GDM1 (cell line): Measurements from ENCODE around the gene CDC42SE2.
A peak's percentile ranks its signal among the peaks of the same experiment; 100 is the strongest.

Experiments
- DNase-seq: peaks from one replicate; lab custom pipeline; 2025; lab: John Stamatoyannopoulos, UW

Gene CDC42SE2, protein sequence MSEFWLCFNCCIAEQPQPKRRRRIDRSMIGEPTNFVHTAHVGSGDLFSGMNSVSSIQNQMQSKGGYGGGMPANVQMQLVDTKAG

DNA sequence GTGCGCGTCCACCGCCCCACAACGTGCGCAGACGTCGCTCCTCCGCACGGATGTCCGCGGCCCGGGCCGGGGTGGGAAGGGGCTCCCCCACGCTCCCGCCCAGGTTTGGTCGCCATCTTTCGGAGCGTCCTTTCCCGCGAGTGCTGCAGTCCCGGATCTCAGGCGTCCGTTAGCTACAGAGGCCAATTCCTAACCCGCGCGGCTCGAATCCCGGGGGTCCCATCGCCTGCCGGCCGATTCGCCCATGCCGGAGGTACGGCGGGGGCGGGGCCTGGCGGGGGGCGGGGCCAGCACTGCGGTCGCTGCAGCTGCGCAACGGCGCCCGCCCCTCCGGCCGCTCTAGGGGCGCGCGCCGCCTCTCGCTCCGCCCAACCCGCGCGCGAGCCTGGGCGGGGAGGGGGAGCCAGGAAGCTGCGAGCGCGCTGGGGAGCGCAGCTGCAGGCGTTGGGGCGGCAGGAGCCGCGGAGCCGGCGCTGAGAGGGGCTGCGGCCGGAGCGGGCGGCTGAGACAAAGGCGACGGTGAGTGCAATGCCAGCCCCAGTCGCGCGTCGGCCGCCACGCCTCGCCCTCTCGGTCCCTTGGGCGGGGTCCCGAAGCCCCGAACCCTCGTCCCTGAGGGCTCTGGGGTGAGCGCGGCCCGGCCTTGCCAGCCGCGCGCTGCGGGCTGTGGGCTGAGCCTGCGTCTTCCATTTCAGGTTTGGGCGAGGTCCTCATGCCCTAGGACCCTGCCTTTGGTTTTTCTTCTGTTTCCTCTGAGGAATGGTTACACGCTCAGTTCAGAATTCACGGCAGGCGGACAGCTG is at the start of gene CDC42SE2:
CDC42SE2 (plus strand) TSS at position 406 of the 803 bp plus-strand sequence. CDS start 95,441 bp downstream, outside the sequence.
- peak; percentile 91 for DNase-seq

DNA sequence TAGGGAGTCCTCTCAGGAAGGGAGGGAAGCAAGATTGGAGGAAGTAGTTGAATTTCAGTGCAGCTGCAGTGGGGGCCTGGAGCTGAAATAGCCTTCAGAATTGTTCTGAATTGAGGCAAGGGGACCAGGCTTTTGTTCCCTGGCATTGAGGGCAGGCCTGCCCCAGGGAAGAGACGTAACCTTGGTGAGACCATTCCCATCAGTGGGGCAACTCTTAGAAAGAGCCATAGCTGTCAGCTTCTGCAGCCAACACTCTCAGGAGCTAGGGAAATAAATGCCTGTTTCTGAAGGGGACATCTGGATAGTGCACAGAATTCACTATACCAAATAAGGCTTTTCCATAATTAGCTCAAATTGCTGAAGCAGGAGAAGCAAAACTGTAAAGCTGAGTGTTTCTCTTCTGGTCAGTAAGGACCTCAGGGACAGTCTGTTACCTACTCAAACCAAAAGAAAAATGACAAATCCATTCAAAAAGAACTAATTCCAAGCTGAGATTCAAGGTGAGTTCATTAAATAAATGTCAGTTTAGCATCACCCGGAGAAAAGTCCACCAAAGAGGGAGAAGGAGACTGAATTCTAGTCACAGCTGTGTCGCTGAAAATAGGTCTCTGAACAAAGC is 49.1 kb upstream of the CDC42SE2 start:
- DNase-seq: no peak

DNA sequence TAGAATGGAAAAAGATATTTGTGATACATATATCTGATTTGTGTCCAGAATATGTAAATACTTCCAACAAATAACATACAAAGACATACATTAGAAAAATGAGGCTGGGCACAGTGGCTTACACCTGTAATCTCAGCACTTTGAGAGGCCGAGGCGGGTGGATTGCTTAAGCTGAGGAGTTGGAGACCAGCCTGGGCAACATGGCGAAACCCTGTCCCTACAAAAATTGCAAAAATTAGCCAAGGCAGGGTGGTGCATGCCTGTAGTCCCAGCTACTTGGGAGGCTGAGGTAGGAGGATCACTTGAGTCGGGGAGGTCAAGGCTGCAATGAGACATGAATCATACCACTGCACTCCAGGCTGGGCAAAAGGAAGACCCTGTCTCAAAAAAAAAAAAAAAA is 46.1 kb upstream of the CDC42SE2 start:
- DNase-seq: no peak

DNA sequence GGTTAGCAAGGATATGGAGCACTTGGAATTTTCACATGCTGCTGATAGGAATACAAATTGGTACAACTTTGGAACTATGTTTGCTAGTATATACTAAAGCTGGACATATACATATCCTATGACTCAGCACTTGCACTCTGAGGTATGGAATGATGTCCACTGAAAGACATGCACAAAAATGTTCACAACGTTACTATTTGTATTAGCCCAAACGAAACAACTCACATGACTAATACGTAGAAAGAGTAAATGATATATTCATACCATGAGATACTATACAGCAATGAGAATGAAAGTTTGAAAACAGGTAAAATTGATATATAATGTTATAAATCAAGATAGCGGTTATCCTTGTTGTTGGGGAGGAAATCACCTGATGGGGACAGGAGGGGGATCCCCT is 45.5 kb upstream of the CDC42SE2 start:
- DNase-seq: no peak

DNA sequence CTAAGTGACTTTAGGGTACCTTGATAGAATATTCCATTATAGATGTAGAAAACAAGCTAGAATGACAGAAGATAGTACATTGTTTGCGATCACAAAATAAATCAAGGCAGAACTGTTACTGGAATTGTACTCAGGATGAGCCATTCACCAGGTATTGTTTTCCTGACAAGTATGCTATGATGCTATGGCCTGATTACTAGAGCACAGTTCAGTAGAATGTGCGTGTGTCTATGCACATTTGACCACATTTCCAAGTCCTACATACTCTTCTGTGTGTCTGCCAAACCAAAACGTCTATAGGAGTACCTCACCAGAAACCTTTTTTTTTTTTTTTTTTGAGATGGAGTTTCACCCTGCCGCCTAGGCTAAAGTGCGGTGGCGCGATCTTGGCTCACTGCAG is 43.3 kb upstream of the CDC42SE2 start:
- DNase-seq: no peak

DNA sequence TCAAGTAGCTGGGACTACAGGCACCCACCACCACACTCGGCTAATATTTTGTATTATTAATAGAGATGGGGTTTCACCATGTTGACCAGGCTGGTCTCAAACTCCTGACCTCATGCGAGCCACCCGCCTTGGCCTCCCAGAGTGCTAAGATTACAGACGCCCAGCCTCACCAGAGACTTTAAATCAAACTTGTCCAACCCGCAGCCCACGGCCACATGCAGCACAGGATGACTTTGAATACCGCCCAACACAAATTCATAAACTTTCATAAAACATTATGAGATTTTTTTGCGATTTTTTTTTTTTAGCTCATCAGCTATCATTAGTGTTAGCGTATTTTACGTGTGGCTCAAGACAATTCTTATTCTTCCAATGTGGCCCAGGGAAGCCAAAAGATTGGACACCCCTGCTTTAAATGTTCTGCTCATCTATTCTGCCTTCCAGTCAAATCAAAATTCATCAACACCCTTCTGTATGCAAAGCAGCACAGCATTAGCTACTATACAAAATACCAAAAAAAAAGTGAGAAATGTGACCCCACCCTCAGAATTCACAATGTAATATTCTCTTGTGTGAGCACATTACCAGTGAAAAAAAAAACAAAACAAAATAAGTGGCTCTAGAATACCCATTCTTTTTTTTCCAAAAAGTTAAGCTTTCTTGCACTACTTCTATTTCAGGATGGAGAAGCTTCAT is 42.7 kb upstream of the CDC42SE2 start:
- DNase-seq: no peak

DNA sequence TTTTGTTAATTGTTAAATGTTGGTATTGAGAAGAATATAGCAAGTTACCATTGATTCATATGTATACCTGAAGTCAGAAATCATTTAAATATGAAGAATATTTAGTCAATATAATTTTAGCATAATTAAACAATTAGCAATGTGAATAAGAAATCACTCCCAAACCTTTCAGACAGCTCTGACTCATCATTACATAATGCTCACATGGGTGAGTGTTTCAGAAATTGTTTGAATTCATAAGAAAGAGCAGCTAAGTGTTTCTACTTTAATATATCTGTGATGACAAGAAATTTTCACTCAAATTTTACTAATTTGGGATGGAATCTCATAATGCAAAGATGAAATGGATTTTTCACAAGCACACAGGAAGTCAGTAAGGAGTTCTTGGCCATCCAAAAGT is 42.0 kb upstream of the CDC42SE2 start:
- DNase-seq: no peak

DNA sequence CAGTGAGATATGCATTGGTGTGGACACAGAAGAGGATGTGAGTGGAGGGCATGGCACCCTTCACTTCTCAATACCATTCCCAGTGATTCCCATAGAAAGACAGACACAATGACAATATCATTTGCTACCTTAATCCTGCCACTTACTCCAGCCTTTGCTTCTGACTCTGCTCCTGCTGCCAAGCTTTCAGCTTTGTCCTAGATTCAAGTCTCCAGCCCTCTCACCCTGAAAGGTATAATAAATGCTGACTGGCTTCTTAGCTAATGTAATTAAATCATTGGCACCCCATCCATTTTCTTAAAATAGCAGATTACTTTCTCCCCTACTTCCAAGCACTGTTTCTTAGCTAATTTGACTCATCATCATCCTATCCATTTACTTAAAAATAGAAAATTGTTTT is 41.1 kb upstream of the CDC42SE2 start:
- no peak for DNase-seq

DNA sequence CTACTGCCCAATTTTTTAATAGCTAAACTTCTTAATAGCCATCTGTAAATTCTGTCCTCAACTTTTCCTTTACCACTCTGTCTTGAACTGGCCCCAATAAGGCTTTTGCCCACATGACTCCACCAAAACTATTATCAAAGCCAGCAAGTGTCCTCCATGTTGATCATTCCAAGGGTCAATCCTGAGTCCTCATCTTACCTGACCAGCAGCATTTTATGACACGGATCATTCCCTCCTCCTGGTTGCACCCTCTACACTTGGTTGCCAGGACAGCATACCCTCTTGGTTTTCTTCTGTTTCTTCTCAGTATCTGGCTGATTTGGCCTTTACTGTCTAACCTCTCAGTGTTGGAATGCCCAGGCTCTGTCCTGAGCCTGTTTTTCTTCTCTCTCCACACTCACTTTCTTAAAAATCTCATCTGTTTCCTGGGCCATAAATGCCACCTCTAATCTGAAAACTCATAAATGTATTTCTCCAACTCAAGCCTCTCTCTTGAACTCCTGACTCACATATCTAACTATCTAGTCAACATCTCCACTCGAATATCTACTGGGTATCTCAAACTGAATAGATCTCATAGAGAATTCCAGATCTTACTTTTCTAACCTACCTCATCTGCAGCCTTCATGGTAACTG is 40.0 kb upstream of the CDC42SE2 start:
- DNase-seq: no peak

DNA sequence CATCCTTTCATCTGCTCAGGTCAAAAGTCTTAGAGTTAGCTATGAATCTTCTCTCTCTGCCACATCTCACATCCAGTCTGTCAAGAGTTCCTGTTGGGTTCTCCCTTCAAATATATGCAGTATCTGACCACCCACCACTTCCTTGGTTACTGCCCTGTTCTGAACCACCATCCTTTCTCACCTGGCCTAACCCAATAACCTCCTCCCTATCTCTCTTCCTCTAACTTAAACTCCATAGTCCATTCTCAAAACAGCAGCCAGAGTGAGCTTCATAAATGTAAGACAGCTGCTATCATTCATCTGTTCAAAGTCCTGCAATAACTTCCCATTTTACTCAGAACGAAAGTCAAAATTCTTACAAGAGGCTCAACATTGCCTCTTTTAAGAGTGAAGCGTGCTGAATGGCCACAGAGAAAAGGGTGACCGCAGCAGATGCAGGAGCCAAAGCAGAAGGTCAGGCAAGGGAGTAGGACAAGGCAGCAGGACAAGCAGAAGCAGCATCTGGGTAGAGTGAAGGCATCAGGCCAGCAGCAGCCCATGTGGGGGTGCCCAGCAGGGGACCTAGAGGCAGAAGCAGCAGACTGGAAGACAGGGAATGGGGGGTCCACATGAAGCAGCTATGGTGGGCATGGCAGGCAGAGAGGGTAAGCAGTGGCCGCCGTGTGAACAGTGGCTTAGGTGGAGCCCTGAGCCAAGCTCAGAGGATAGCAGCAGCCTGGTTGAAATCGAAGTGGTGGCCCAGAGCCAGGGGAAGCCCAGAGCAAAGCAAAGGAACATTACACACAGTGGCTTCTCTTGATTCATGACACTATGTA is 39.3 kb upstream of the CDC42SE2 start:
- DNase-seq: no peak

DNA sequence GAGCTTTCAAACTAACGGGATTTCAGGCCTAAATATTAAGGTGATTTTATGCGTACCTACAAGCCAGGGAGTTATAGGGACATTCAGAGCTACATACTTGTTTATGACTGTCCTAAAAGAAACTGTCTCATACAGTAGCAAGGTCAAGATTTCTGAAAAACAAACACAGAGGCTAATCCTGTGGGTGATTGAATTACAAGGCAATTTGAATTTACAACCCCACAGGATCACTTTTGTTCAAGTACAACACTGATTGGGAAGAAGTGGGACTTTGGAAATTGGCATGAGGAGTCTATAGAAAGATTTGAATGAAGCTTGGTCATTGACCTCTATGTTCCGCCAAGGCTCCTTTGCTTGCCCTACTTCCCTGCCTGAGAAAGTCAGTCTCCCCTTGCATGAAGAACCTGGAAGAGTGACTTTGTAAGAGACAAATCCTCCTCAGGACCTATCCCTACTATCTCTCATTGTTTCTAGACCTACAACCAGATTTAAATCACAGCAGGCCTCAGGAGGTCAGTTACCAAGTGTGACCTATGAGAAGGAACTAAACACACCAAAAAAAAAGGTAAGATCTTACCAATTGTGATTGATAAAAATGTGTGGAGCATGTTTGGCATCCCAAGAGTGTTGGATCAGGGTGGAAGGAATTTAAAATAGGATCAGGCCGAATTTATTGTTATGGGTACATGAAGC is 38.4 kb upstream of the CDC42SE2 start:
- no peak for DNase-seq

DNA sequence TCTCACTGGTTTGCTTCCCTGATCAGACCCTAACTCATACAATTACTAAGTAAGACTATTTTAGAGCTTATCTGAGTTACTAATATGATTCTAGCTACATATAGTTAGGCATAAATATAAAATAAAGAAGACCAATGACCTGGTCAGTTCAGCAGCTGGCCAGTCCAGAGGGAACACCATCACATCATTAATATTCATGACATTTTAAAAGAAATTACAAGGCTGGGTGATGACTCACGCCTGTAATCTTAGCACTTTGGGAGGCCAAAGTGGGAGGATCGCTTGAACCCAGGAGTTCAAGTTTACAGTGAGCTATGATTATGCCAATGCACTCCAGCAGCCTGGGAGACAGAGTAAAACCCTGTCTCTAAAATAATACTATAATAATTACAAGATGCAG is 37.0 kb upstream of the CDC42SE2 start:
- DNase-seq: no peak

DNA sequence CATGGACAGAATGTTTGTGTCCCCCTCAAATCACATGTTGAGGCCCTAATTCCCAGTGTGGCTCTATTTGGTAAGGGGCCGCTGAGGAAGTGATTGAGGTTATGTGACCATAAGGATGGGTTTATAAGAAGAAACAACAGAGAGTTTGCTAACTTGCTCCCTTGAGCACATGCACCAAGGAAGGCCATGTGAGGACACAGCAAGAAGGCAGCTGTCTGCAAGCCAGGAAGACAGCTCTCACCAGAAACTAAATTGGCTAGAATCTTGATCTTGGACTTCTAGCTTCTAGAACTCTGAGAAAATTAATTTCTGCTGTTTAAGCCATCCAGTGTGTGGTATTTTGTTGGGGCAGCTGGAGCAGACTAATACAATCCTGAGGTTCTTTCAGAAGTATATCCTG is 35.2 kb upstream of the CDC42SE2 start:
- DNase-seq: no peak

DNA sequence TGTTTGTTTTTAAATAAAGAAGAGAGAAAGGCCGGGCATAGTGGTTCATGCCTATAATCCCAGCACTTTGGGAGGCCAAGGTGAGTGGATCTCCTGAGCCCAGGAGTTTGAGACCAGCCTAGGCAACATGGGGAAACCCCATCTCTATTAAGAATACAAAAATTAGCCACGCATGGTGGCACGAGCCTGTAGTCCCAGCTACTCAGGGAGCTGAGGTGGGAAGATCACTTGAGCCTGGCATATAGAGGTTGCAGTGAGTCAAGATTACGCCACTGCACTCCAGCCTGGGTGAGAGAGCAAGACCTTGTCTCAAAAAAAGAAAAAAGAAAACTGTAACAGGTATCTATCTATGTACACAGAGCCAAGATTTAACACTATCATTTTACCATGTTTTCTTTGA is 34.2 kb upstream of the CDC42SE2 start:
- DNase-seq: no peak

DNA sequence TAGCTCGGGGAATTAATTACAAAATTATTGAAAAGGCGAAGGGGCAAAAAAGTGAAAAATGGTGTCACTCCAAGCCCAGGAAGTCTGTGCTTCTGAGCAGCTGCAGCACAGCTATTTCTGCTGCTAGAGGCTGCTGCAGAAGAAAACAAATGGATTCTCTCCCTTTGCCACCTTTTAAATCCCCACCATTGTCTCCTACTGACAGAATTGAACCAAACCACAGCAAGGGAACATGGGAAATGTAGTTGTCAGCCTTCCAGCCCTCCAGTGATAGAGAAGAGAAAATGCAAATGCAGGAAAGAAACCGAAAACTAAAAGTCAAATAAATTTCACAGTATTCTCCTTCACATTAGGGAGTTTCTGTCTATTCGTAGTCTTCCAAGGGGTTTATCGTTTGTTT is 33.4 kb upstream of the CDC42SE2 start:
- no peak for DNase-seq

DNA sequence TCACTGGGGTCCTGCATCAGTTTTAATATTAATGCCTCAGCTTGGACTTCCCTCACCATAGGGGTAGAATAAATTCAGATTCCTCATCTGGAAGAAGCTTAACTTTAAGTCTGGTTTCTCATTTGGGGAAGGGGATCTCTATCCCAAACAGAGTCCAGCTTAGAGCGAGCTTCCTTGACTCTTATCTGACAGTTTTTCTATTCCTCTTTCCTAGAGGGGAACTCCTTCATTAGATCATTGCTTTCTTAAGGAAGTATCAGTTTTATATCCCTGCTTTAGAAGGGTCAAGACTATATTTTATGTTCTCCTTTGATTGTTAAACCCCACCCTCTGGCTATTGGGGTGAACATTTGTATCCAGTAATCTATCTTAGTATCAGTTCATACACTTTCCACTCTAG is 24.2 kb upstream of the CDC42SE2 start:
- DNase-seq: no peak

DNA sequence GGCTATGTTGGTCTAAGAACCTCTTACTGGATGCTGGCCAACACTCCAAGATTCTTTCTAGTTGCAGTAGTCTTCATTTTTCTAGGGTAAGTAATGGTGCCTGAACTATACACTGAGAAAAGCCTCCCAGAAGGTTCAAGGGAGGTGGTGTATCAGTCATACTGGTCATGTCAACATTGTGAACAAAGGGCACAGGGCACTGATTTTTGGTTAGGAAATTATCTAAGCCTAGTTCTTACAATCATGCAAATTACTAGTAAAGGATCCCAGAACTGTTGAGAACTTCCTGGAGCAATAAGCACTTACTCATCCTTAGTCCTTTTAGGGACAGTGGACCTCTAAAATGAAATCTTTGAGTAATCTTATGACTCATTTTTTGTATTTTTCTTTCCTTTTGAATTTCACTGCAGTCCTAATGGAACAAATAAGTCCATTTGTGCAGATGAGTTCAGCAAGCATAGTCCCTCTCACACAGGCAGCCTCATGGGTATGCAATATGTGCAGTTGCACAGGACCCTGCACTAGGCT is 21.1 kb upstream of the CDC42SE2 start:
- DNase-seq: no peak

DNA sequence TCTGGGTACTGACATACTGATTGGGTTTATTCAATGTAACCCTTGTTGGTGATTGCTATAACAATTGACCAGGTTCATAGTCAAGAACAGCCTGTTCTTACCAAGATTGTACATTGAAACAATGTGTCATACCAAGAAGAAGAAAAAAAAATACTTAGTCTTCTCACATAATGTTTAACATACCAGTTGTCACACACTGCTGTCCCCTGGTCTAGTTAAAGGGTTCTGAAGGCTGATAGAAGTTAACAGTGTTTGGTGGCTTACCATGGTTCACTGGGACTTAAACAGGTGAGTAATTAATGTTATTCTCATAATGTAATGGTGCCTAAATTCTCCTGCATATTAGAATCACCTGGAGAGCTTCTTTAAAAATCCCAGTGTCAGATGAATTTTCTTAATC is 18.5 kb upstream of the CDC42SE2 start:
- DNase-seq: no peak

DNA sequence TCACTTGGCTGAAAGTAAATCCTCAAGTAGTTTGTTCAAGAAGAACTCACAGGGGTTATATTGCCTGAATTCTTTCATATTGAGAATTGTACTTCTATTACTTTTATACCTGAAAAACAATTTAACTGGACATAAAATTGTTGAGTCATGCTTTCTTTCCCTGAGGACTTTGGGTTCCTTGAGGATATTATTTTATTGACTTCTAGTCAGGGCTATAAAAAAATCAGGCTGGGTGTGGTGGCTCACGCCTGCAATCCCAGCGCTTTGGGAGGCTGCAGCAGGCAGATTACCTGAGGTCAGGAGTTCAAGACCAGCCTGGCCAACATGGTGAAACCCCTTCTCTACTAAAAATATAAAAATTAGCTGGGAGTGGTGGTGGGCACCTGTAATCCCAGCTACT is 17.9 kb upstream of the CDC42SE2 start:
- DNase-seq: no peak

DNA sequence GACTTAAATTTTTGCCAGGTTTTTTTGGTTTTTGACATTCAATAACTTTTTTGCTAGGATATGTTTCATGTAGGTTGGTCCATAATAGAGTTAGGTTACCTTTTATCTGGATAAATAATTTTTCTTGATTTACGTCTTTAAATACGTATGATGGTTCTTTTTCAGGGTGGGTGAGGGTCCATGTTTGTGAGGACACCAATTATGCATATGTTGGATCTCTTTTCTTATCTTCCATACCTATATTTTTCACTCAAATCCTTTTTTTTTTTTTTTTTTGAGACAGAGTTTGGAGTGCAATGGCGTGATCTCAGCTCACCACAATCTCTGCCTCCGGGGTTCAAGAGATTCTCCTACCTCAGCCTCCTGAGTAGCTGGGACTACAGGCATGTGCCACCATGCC is 17.3 kb upstream of the CDC42SE2 start:
- DNase-seq: no peak
